ENCODE data around the gene SCAMP1. TPM values are rescaled to one million over a fixed set of nuclear protein-coding genes. Genes with fewer than 3 reads are reported as not detected.

The SCAMP1 gene
- total RNA-seq, 1 experiment from 2014 or later: 43.8 TPM

DNA sequence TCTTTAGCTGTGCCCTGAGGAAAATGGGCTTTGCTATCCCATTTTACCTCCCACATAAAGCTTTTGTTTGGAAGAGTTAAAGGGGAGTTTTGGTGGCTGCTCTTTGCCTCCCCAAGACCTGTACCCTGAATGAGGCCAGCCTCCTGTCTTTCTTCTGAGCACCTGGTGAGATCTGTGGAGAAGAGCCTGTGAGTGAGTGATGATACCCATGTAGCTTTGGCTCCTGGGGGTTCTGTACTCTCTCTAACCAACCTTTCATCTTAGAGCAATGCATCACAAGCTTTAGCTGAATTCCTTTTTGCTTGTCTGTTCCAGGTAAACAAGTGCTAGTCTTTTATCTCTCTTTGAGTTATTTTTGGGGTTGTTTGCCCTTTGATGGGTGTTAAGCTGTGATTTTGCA is 73.6 kb downstream of the SCAMP1 start:
- POLR2A ChIA-PET: no interaction called here
- Mint-ChIP-seq H3K9me3 (no peaks in the 10 kb centered on the region), H3K27me3 (ENCODE audit: low read depth) (no peaks in the 10 kb centered on the region), H3K27ac (no peak overlapping the region), H3K4me1 (peaks cover 6% of the 10 kb centered on the region; the same call in 1 of the 2 replicates), H3K4me3 (no peak overlapping the region), H3K36me3 (peaks cover 4% of the 10 kb centered on the region)
- no peak for ATAC-seq
- TF ChIP-seq ELF4 (CRISPR knock-in tag; IDR thresholded peaks at IDR 0.05; ENCODE audit: low read depth) (no peak), FOXJ3 (CRISPR knock-in tag; IDR thresholded peaks at IDR 0.05; ENCODE audit: borderline replicate concordance) (no peak)
- TF ChIP-seq, protein P1, sequence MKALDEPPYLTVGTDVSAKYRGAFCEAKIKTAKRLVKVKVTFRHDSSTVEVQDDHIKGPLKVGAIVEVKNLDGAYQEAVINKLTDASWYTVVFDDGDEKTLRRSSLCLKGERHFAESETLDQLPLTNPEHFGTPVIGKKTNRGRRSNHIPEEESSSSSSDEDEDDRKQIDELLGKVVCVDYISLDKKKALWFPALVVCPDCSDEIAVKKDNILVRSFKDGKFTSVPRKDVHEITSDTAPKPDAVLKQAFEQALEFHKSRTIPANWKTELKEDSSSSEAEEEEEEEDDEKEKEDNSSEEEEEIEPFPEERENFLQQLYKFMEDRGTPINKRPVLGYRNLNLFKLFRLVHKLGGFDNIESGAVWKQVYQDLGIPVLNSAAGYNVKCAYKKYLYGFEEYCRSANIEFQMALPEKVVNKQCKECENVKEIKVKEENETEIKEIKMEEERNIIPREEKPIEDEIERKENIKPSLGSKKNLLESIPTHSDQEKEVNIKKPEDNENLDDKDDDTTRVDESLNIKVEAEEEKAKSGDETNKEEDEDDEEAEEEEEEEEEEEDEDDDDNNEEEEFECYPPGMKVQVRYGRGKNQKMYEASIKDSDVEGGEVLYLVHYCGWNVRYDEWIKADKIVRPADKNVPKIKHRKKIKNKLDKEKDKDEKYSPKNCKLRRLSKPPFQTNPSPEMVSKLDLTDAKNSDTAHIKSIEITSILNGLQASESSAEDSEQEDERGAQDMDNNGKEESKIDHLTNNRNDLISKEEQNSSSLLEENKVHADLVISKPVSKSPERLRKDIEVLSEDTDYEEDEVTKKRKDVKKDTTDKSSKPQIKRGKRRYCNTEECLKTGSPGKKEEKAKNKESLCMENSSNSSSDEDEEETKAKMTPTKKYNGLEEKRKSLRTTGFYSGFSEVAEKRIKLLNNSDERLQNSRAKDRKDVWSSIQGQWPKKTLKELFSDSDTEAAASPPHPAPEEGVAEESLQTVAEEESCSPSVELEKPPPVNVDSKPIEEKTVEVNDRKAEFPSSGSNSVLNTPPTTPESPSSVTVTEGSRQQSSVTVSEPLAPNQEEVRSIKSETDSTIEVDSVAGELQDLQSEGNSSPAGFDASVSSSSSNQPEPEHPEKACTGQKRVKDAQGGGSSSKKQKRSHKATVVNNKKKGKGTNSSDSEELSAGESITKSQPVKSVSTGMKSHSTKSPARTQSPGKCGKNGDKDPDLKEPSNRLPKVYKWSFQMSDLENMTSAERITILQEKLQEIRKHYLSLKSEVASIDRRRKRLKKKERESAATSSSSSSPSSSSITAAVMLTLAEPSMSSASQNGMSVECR (CRISPR knock-in tag; IDR thresholded peaks at IDR 0.05; ENCODE audit: borderline replicate concordance): no peak
- TF ChIP-seq, protein P2, sequence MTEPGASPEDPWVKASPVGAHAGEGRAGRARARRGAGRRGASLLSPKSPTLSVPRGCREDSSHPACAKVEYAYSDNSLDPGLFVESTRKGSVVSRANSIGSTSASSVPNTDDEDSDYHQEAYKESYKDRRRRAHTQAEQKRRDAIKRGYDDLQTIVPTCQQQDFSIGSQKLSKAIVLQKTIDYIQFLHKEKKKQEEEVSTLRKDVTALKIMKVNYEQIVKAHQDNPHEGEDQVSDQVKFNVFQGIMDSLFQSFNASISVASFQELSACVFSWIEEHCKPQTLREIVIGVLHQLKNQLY (CRISPR knock-in tag; IDR thresholded peaks at IDR 0.05): no peak
- DNase-seq (ENCODE audit: low spot score): no peak
- CTCF ChIA-PET: no interaction called here

DNA sequence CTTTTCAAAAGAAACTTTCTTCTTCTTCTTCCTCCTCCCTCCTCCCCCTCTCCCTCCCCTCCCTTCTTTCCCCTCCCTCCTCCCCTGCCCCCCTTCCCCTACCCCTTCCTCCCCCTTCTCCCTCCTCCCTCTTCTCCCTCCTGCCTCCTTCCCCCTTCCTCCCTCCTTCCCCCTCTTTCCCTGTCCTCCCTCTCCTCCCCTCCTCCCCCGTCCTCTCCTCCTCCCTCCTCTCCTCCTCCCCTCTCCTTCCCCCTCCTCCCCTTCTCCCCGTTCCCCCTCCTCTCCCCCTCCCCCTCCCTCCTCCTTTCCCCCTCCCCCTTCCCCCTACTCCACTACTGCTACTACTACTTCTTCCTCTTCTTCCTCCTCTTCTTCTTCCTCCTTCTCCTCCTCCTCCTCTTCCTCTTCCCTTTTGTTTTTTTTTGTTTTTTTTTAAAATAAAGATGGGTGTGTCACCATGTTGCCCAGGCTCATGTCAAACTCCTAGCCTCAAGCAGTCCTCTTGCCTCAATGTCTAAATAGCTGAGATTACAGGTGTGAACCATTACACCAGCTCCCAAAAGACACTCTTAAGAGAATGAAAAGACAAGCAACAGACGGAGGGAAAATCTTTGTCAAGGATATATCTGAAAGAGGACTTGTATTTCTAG is 87.5 kb downstream of the SCAMP1 start:
- no peaks in the 10 kb centered on the region for H3K4me1 Mint-ChIP-seq
- no peak for DNase-seq (ENCODE audit: low spot score)
- TF ChIP-seq OVOL2 (CRISPR knock-in tag; IDR thresholded peaks at IDR 0.05; ENCODE audit: borderline replicate concordance) (no peak), SP1 (CRISPR knock-in tag; conservative IDR thresholded peaks at IDR 0.05) (no peak), HMGA2 (CRISPR knock-in tag; IDR thresholded peaks at IDR 0.05) (no peak), TEAD1 (CRISPR knock-in tag; IDR thresholded peaks at IDR 0.05) (no peak), TCF7 (CRISPR knock-in tag; IDR thresholded peaks at IDR 0.05; ENCODE audit: low read depth) (no peak), ZNF423 (CRISPR knock-in tag; IDR thresholded peaks at IDR 0.05) (no peak), ZNF396 (CRISPR knock-in tag; IDR thresholded peaks at IDR 0.05; ENCODE audit: borderline replicate concordance) (no peak)
- TF ChIP-seq, protein P2 (CRISPR knock-in tag; IDR thresholded peaks at IDR 0.05): no peak
- peaks cover 31% of the 10 kb centered on the region for H3K36me3 Mint-ChIP-seq
- ChIA-PET CTCF (no interaction called here), POLR2A (no interaction called here)
- no peaks in the 10 kb centered on the region for H3K27me3 Mint-ChIP-seq (ENCODE audit: low read depth)
- no peak overlapping the region for H3K4me3 Mint-ChIP-seq
- H3K27ac Mint-ChIP-seq: no peak overlapping the region
- ATAC-seq: no peak
- peaks cover 15% of the 10 kb centered on the region for H3K9me3 Mint-ChIP-seq

DNA sequence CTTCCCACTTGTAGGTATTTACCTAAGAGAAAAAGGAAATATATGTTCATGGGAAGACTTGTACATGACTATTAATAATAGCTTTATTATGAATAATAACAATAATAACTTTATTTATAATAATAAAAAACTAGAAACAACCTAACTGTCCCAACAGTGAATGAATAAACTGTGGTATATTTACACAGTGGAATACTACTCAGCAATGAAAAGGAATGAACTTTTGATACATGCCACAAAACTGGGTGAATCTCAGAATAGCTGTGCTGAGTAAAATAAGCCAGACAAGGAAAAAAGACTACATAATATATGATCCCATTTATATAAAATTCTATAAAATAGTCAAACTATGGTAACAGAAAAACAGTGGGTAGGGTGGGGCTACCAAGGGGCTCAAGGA is 88.7 kb downstream of the SCAMP1 start:
- POLR2A ChIA-PET: no interaction called here
- TF ChIP-seq NFYB (CRISPR knock-in tag; conservative IDR thresholded peaks at IDR 0.05; ENCODE audit: low read depth) (no peak), FOXP1 (CRISPR knock-in tag; IDR thresholded peaks at IDR 0.05; ENCODE audit: borderline replicate concordance) (no peak), TEAD1 (CRISPR knock-in tag; IDR thresholded peaks at IDR 0.05) (no peak), OVOL2 (CRISPR knock-in tag; IDR thresholded peaks at IDR 0.05; ENCODE audit: borderline replicate concordance) (no peak), ZNF232 (CRISPR knock-in tag; IDR thresholded peaks at IDR 0.05) (no peak), CBFB (CRISPR knock-in tag; IDR thresholded peaks at IDR 0.05; ENCODE audit: low read depth) (no peak), NR2C2 (CRISPR knock-in tag; IDR thresholded peaks at IDR 0.05) (no peak), SOX15 (CRISPR knock-in tag; IDR thresholded peaks at IDR 0.05) (no peak), NFATC4 (CRISPR knock-in tag; IDR thresholded peaks at IDR 0.05) (no peak), ZNF396 (CRISPR knock-in tag; IDR thresholded peaks at IDR 0.05; ENCODE audit: borderline replicate concordance) (no peak), PRRX2 (CRISPR knock-in tag; IDR thresholded peaks at IDR 0.05) (no peak), ZNF423 (CRISPR knock-in tag; IDR thresholded peaks at IDR 0.05) (no peak)
- TF ChIP-seq, protein P3, sequence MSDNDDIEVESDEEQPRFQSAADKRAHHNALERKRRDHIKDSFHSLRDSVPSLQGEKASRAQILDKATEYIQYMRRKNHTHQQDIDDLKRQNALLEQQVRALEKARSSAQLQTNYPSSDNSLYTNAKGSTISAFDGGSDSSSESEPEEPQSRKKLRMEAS (CRISPR knock-in tag; IDR thresholded peaks at IDR 0.05): no peak
- TF ChIP-seq, protein P4, sequence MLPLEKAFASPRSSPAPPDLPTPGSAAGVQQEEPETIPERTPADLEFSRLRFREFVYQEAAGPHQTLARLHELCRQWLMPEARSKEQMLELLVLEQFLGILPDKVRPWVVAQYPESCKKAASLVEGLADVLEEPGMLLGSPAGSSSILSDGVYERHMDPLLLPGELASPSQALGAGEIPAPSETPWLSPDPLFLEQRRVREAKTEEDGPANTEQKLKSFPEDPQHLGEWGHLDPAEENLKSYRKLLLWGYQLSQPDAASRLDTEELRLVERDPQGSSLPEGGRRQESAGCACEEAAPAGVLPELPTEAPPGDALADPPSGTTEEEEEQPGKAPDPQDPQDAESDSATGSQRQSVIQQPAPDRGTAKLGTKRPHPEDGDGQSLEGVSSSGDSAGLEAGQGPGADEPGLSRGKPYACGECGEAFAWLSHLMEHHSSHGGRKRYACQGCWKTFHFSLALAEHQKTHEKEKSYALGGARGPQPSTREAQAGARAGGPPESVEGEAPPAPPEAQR (CRISPR knock-in tag; IDR thresholded peaks at IDR 0.05): no peak
- TF ChIP-seq, protein P5, sequence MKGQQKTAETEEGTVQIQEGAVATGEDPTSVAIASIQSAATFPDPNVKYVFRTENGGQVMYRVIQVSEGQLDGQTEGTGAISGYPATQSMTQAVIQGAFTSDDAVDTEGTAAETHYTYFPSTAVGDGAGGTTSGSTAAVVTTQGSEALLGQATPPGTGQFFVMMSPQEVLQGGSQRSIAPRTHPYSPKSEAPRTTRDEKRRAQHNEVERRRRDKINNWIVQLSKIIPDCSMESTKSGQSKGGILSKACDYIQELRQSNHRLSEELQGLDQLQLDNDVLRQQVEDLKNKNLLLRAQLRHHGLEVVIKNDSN (CRISPR knock-in tag; IDR thresholded peaks at IDR 0.05): no peak
- TF ChIP-seq, protein P6, sequence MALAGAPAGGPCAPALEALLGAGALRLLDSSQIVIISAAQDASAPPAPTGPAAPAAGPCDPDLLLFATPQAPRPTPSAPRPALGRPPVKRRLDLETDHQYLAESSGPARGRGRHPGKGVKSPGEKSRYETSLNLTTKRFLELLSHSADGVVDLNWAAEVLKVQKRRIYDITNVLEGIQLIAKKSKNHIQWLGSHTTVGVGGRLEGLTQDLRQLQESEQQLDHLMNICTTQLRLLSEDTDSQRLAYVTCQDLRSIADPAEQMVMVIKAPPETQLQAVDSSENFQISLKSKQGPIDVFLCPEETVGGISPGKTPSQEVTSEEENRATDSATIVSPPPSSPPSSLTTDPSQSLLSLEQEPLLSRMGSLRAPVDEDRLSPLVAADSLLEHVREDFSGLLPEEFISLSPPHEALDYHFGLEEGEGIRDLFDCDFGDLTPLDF (CRISPR knock-in tag; IDR thresholded peaks at IDR 0.05): no peak

More for the DNA sequence above, 88.7 kb downstream of the SCAMP1 start:
- H3K9me3 Mint-ChIP-seq: peaks cover 15% of the 10 kb centered on the region
- no peak overlapping the region for H3K4me3 Mint-ChIP-seq
- peaks cover 32% of the 10 kb centered on the region for H3K36me3 Mint-ChIP-seq
- H3K4me1 Mint-ChIP-seq: no peaks in the 10 kb centered on the region
- H3K27me3 Mint-ChIP-seq (ENCODE audit: low read depth): no peaks in the 10 kb centered on the region
- DNase-seq (ENCODE audit: low spot score) (no peak), ATAC-seq (no peak)
- CTCF ChIA-PET: no interaction called here
- no peak overlapping the region for H3K27ac Mint-ChIP-seq

Data from WTC11 (cell line).